ENCODE data around the gene PTPMT1. TPM values are rescaled to one million over a fixed set of nuclear protein-coding genes. Genes with fewer than 3 reads are reported as not detected.

PTPMT1 gene
- total RNA-seq, 1 donor from 2014 or later = 49.3 TPM

DNA sequence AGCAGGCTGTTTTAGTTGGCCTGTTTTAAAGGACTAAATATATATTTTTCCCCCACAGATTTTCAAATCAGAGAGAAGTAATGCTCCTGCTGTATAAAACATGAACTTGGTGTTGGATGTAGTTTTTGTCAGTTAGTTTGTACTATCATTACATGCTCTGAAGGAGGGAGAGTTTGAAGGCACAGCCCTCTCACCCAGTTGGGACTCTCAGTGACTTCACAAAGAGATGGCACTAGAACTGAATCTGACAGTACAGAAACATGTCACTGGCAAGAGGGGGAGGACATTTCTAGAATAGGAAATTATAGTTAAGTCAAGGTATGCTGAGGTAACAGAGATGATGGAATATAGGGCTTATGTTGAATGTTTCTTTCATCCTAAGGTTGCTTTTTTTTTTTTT is 49.9 kb downstream of the PTPMT1 start:
- no peaks in the 10 kb centered on the region for H3K27me3 Mint-ChIP-seq (ENCODE audit: unreplicated experiment)
- H3K4me1 Mint-ChIP-seq (ENCODE audit: unreplicated experiment) = peaks cover 5% of the 10 kb centered on the region
- no peaks in the 10 kb centered on the region for H3K9me3 Mint-ChIP-seq (ENCODE audit: unreplicated experiment)
- no peak overlapping the region for H3K27ac Mint-ChIP-seq (ENCODE audit: unreplicated experiment)
- no peak overlapping the region for H3K4me3 Mint-ChIP-seq (ENCODE audit: unreplicated experiment)
- DNase-seq (ENCODE audit: extremely low spot score, unreplicated experiment) = no peak
- TF ChIP-seq CTCF (IDR thresholded peaks at IDR 0.05) = no peak
- peaks cover 5% of the 10 kb centered on the region for H3K36me3 Mint-ChIP-seq (ENCODE audit: unreplicated experiment)

- no peak overlapping the region for H3K27ac Mint-ChIP-seq (ENCODE audit: unreplicated experiment)
- no peaks in the 10 kb centered on the region for H3K27me3 Mint-ChIP-seq (ENCODE audit: unreplicated experiment)
- peaks cover 4% of the 10 kb centered on the region for H3K36me3 Mint-ChIP-seq (ENCODE audit: unreplicated experiment)
- DNase-seq (ENCODE audit: extremely low spot score, unreplicated experiment) = no peak
- TF ChIP-seq CTCF (IDR thresholded peaks at IDR 0.05) = peak; percentile 62
- H3K4me3 Mint-ChIP-seq (ENCODE audit: unreplicated experiment) = no peak overlapping the region
- H3K4me1 Mint-ChIP-seq (ENCODE audit: unreplicated experiment) = peaks cover 5% of the 10 kb centered on the region
- H3K9me3 Mint-ChIP-seq (ENCODE audit: unreplicated experiment) = no peaks in the 10 kb centered on the region
These were observed 51.5 kb downstream of the PTPMT1 start for GRCh38 chr11:47616726-47617416.

GRCh38 chr11:47617417-47617809 is 52.0 kb downstream of the PTPMT1 start:
- Mint-ChIP-seq H3K4me1 (ENCODE audit: unreplicated experiment) (peaks cover 5% of the 10 kb centered on the region), H3K27ac (ENCODE audit: unreplicated experiment) (no peak overlapping the region), H3K36me3 (ENCODE audit: unreplicated experiment) (peaks cover 4% of the 10 kb centered on the region), H3K9me3 (ENCODE audit: unreplicated experiment) (no peaks in the 10 kb centered on the region), H3K4me3 (ENCODE audit: unreplicated experiment) (no peak overlapping the region), H3K27me3 (ENCODE audit: unreplicated experiment) (no peaks in the 10 kb centered on the region)
- no peak for TF ChIP-seq CTCF (IDR thresholded peaks at IDR 0.05)
- no peak for DNase-seq (ENCODE audit: extremely low spot score, unreplicated experiment)

DNA sequence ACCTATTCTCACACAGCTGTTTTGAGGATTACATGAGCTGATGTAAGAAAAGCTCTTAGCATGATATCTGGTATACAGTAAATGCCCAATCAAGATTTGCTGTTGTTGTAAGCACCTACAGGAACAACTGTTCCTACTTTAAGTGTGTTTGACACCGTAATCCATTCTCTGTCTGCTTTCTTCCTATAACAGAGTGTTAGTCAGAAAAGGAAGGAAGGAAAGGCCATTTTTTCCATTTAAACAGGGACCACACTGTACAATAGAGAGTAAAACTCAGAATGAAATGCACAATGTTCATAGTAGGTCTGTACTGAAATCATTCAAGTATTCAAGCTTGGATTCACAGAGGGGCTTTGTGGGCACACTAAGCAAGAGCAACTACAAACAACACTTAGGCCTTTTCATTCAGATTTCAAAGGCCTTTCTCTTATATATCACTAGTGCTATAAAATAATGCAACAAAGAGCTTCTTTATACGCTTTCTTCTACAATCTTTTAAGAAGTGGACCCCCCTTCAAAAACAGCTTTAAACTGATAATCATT is 55.5 kb downstream of the PTPMT1 start:
- Mint-ChIP-seq H3K27me3 (ENCODE audit: unreplicated experiment) (no peaks in the 10 kb centered on the region), H3K36me3 (ENCODE audit: unreplicated experiment) (peaks cover 8% of the 10 kb centered on the region), H3K27ac (ENCODE audit: unreplicated experiment) (no peak overlapping the region), H3K4me1 (ENCODE audit: unreplicated experiment) (peaks cover 5% of the 10 kb centered on the region), H3K9me3 (ENCODE audit: unreplicated experiment) (no peaks in the 10 kb centered on the region), H3K4me3 (ENCODE audit: unreplicated experiment) (no peak overlapping the region)
- DNase-seq (ENCODE audit: extremely low spot score, unreplicated experiment) = no peak
- no peak for TF ChIP-seq CTCF (IDR thresholded peaks at IDR 0.05)

Other genes with a start within 250 kb of the PTPMT1 start
- not detected in 2 replicates for gene MYBPC3, start 212.9 kb upstream of the PTPMT1 start, total RNA-seq
- gene SPI1, start 187.1 kb upstream of the PTPMT1 start, total RNA-seq = not detected in 2 replicates
- gene SLC39A13, start 157.0 kb upstream of the PTPMT1 start, total RNA-seq = 95.4 and 98.7 TPM in 2 replicates
- 123 and 126 TPM in 2 replicates for gene PSMC3, start 139.2 kb upstream of the PTPMT1 start, total RNA-seq
- 0.24 and 0.42 TPM in 2 replicates for gene RAPSN, start 116.5 kb upstream of the PTPMT1 start, total RNA-seq
- gene CELF1, start 12.5 kb upstream of the PTPMT1 start, total RNA-seq = 88.6 and 100 TPM in 2 replicates
- 19.7 and 19.8 TPM in 2 replicates for gene KBTBD4, start 13.4 kb downstream of the PTPMT1 start, total RNA-seq
- 102 and 105 TPM in 2 replicates for gene NDUFS3, start 13.5 kb downstream of the PTPMT1 start, total RNA-seq
- 0.32 and 0.52 TPM in 2 replicates for gene FAM180B, start 21.1 kb downstream of the PTPMT1 start, total RNA-seq
- gene C1QTNF4, start 28.8 kb downstream of the PTPMT1 start, total RNA-seq = 0.37 and 0.51 TPM in 2 replicates
- 84.4 and 102 TPM in 2 replicates for gene MTCH2, start 77.0 kb downstream of the PTPMT1 start, total RNA-seq
- gene AGBL2, start 149.8 kb downstream of the PTPMT1 start, total RNA-seq = 0.34 and 0.75 TPM in 2 replicates
- 93.1 and 97.7 TPM in 2 replicates for gene FNBP4, start 201.7 kb downstream of the PTPMT1 start, total RNA-seq

All from osteocyte (in vitro differentiated cells).